ENCODE measurements around the gene RASGRP1. TPM values are rescaled to one million over a fixed set of nuclear protein-coding genes. Genes with fewer than 3 reads are reported as not detected.

RASGRP1 gene
- total and polyA plus RNA-seq, 10 of the 15 experiments (the other 5 are each of a cell fraction or from before 2014, with no cell fraction given), result 5.6 to 234 (median 20.9) TPM

- ChIA-PET SMC1A (ENCODE audit: uncharacterized antibody, unreplicated experiment) (interaction anchor here (1.3 to 17.5 kb wide), 3 partner anchors 13 to 179 kb away, joined by 3 to 208 read pairs (median 3); no protein-coding TSS in a partner anchor), RAD21 (ENCODE audit: unreplicated experiment) (interaction anchor here (0.8 kb wide), 1 partner anchor 183 kb away, joined by 3 read pairs; no protein-coding TSS in a partner anchor), CTCF (interaction anchor here (1.4 kb wide), 1 partner anchor 68 kb away, joined by 4 read pairs; no protein-coding TSS in a partner anchor), POLR2A (no interaction called here)
- Histone ChIP-seq H3K9me3 (replicated peaks; ENCODE audit: control insufficient read depth, insufficient read depth, low read length) (no peaks in the 10 kb centered on the region), H2AFZ (ENCODE audit: control insufficient read depth, low read depth, low read length) (no peak overlapping the region; the same call in 1 of the 2 replicates), H3K9ac (ENCODE audit: control insufficient read depth, insufficient read depth, low read length) (no peak overlapping the region), H4K20me1 (ENCODE audit: control insufficient read depth, insufficient read depth) (no peaks in the 10 kb centered on the region), H3K27me3 (replicated peaks in 1 of 2; ENCODE audit: control insufficient read depth in 2 of 2, insufficient read depth in 2 of 2, low read length in 1 of 2) (no peaks in the 10 kb centered on the region), H3K27ac (ENCODE audit: control insufficient read depth, insufficient read depth) (peak overlapping the region; percentile 50), H3K36me3 (ENCODE audit: control insufficient read depth in 2 of 2, insufficient read depth in 2 of 2, low read length in 1 of 2) (peaks cover 15 to 16% of the 10 kb centered on the region in 2 experiments), H3K4me1 (ENCODE audit: control insufficient read depth, insufficient read depth, low read length) (peaks cover 11% of the 10 kb centered on the region), H3K4me2 (ENCODE audit: control insufficient read depth, insufficient read depth) (no peak overlapping the region), H3K79me2 (ENCODE audit: control insufficient read depth, insufficient read depth, low read length) (no peaks in the 10 kb centered on the region), H3K4me3 (no peak overlapping the region)
- peak; percentile 47 for DNase-seq (ENCODE audit: low read depth, low spot score)
- no peak for FAIRE-seq
- BruUV-seq (replicated peaks), result no TSS peak
- 0 out of 2 replicates have a peak, but pooled peaks have one; percentile 8 for TF ChIP-seq SPI1 (IDR thresholded peaks at IDR 0.05; ENCODE audit: borderline replicate concordance, insufficient read depth, low read depth, low read length)
- TF ChIP-seq RUNX3 (IDR thresholded peaks at IDR 0.05; ENCODE audit: low read length), result 0 out of 2 replicates have a peak, but pooled peaks have one; percentile 19
- no peak for TF ChIP-seq KAT2A (conservative IDR thresholded peaks at IDR 0.05; ENCODE audit: control insufficient read depth, low read depth, low read length)
- TF ChIP-seq, protein P1, sequence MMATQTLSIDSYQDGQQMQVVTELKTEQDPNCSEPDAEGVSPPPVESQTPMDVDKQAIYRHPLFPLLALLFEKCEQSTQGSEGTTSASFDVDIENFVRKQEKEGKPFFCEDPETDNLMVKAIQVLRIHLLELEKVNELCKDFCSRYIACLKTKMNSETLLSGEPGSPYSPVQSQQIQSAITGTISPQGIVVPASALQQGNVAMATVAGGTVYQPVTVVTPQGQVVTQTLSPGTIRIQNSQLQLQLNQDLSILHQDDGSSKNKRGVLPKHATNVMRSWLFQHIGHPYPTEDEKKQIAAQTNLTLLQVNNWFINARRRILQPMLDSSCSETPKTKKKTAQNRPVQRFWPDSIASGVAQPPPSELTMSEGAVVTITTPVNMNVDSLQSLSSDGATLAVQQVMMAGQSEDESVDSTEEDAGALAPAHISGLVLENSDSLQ (IDR thresholded peaks at IDR 0.05), result peak; percentile 79
- peak; percentile 9; the same call in 1 of the 2 replicates for TF ChIP-seq IRF4 (IDR thresholded peaks at IDR 0.05; ENCODE audit: low read depth, low read length)
- no peak for TF ChIP-seq ASH2L (IDR thresholded peaks at IDR 0.05; ENCODE audit: borderline replicate concordance, low read depth)
- TF ChIP-seq ATF2 (IDR thresholded peaks at IDR 0.05; ENCODE audit: low read length), result peak; percentile 47; the same call in 1 of the 2 replicates
- intact Hi-C loops (cut with micrococcal nuclease; ENCODE audit: unreplicated experiment) (loop anchor here (5.0 kb wide), 2 partner anchors 34 to 66 kb away; no protein-coding TSS in a partner anchor), in situ Hi-C loops (cut with MboI) (no loop called here)
- ATAC-seq, result peak; percentile 68
- WGBS (ENCODE audit: insufficient coverage, insufficient replicate concordance, low lambda C conversion rate, missing lambda C conversion rate), result 10% methylated on average over 3 of the region's 3 CpGs
Measured at GRCh38 chr15:38508647-38509046, 56.0 kb downstream of the RASGRP1 start.

All from GM12878 (cell line).